Stimulated activated CD4-positive, alpha-beta T cell treated with anti-CD3 and anti-CD28 coated beads, TNF-alpha, amount 100 ng/mL, for 24 hours (primary cell): Measurements from ENCODE around the gene AKR7A2.

Source experiments
- DNase-seq, 3 experiments: peaks; one replicate each; pipeline ENCODE4 v3.0.0-alpha.2; 2020; ENCODE audit warnings: low read depth in 3 of 3

AKR7A2 gene

DNA sequence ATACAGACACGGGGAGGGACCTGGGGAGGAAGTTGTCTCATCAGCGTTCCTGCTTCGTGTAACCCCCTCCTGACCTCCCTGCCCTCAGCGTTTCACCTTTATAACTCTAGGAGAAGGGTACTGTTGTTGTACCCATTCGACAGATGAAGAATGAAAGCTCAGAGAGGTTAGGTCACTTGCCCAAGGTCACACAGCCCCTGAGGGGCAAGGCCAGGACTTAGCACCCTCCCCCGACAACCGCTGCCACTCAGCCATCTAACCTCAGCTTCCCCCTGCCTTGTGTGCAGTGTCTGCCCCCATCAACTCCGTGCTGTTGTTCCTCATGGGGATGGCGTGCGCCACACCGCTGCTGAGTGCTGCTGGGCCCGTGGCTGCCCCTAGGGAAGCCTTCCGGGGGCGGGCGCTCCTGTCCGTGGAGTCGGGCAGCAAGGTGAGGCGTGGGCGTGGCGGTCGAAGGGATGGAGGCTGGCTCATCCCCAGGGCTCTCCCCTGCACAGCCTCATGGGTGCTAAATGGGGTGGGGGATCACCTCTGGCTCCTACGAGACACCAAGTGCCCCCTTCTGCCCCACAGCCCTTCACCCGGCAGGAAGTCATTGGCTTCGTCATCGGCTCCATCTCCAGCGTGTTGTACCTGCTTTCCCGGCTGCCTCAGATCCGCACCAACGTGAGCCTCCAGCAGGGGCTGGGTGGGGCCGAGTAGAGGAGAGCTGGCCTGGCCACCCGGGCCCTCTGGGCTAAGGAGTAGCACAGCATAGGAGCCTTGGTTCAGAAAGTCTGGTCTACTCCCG is 14.2 kb upstream of the AKR7A2 start:
- no peak for DNase-seq

DNA sequence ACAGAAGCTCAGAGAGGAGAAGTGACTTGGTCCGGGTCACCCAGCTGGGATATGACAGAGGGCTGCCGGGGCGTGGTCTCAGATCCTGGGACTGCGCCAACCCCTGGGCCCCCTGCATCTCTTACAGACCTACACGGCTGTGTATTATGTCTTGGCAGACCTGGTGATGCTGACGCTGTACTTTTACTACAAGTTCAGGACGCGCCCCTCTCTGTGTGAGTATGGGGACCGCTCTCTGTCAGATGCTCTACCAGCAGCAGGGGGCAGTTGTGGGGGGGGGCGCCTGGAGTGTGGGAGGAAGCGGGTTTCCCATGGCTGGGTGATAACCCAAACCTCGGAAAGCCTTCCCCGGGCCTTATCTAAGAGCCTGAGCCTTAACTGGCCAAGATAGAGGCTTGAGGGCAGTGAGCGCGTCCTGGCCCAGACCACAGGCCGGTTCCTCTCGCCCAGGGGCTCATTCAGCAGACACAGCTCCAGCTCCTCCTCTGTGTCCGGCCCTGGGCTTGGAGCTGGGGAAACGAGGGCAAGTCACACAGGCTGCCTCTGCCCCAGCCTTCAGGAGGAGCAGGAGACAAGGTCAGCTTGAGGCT is 13.5 kb upstream of the AKR7A2 start:
- no peak for DNase-seq

DNA sequence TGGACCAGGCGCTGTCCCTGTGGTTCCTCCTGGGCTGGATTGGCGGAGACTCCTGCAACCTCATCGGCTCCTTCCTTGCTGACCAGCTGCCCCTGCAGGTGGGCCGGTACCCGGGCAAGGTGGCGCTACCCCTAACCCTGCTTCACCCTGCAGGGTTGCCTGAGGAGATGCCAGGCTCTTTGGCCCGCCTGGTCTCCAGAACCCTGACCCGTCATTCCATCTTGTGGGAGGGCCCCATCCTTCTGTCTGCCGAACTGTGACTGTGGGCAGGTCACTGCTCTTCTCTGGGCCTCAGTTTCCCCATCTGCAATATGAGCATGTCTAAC is 12.7 kb upstream of the AKR7A2 start:
- no peak for DNase-seq

DNA sequence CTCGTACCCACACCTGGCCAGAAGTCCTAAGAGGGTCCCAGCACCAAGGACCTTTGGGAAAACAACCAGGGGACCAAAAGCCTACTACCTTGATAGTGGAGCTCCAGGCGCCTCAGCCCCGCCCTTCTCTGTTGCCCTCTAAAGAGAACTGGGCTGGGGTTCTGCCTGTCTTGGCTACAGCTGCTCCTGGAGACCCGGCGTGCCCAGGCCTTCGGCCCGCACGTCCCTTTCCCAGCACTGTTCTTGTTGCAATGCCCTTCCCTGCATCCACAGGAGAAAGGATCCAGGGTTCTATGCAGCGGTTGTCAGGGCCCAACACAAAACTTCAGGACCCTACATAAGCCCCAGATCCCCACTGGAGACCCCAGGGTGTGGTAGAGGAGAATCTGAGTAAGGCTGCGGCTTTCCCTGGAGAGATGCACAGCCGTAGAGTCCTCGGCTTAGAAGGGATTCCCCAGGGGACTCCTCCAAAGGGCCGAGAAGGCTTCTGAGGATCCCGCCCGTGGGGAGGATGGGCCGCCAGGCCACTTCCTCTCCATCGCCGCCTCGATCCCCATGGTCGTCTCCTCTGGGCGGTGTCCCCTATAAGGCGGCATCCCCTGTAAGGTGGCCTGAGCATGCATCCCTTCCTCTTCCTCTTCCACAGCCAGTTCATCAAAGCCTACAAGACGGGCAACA is 12.2 kb upstream of the AKR7A2 start:
- no peak for DNase-seq

DNA sequence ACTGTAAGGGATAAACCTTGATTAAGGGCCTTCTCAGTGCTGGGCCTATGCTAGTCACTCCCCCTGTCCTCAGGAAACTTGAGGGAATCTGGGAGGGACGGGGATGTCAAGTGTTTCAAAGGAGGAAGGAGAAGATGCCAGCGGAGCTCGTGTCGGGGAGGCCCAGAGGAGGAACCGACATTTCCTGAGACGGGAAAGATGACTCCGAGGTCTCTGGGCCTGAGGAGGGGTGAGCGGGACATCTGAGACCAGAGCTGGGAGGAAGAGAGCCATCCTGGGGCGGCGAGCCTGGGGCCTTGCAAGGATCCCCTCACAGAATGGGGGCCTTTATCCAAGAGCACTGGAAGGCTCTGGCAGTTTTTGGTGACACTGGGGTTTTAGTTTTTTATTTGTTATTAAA is 10.5 kb upstream of the AKR7A2 start:
- DNase-seq = no peak

DNA sequence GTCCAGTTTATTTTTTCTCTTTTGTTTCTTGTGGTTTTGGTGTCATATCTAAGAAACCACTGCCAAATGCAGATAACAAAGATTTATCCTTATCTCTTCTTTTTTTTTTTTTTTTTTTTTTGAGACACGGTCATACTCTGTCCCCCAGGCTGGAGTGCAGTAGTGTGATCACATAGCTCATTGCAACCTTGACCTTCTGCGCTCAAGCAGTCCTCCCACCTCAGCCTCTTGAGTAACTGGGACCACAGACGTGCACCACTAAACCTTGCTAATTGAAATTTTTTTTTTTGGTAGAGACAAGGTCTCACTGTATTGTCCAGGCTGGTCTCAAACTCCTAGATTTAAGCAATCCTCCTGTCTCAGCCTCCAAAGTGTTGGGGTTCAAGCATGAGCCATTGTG is 9.1 kb upstream of the AKR7A2 start:
- DNase-seq = no peak

DNA sequence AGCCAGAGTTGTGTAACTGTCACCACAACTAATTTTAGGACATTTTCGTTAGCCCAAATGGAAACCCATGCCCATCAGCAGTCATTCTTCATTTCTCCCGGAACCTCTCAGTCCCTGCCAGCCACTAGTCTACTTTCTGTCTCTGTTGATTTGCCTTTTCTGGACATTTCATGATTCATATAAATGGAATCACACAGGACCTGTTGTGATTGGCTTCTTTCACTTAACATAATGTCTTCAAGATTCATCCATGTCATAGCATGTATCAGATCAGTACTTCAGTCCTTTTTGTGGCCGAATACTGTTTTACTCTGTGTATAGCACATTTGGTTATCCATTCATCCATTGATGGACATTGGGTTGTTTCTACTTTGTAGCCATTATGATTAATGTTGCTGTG is 7.3 kb upstream of the AKR7A2 start:
- no peak for DNase-seq

DNA sequence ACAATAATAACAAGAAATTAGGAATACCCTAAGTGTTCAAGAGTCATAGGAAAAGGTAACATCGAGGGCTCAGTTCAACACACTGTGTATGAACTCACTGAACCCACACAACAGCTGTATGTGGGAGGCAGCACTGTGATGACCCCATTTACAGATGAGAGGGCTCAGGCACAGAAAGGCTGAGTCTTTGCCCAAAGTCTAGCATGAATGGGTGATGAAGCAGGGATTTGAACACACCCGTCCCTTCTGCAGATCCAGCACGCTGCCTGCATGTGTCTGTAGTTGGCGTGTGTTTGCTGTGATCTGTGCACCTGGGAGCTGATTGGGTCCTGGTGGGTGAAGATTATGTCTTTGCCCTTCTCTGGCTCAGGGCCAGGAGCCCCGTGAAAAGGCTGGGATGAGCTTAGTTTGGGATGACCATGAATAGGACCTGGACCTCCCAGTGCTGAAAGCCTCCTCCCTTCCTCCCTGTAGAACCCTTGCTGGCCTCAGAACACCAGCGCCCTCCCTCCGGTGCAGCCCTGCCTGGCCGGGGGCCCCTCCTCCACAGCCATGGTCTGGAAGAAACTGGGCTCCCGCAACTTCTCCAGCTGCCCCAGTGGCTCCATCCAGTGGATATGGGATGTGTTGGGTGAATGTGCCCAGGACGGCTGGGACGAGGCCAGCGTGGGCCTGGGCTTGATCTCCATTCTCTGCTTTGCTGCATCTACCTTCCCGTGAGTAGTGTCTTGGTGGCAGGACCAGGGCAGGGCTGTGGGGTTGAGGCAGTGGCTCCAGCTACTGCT is 5.4 kb upstream of the AKR7A2 start:
- no peak for DNase-seq

DNA sequence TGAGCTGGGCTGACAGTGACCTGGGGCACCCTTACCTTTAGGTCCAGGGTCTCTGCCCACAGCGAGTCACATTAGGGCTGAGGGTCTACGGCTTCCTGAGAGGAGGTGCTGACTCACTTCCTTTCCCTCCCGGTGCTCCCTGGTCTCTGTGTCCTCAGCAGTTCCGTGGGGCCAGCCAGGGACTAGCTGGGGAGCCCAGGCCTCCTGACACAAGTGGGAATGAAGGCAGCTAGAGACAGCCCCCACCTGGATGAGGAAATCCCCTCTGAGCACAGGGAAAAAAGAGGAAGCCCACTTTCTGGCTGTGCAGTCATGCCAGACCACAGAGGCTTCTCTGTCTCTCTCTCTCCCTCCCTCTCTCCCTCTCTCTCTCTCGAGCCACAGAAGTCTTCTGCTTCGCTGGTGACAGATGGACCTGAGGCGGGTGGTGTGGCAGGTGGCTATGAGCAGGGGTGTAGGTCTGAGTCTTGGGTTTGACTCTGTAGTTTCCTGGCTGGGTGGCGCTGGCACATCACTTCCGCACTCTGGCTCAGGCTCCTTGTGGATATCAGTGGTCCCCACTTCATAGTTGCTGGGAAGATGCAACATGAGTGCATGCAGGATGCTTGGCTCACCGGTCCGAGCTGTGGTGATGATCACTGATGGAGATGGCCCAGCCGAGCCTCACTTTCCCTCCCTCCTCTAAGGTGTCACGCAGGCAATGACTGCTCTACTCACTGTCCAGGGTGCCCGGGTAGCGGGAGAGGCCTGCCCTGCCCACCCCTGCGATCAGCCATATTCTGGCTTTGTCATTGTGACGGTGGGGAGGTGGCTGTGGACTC is 3.6 kb upstream of the AKR7A2 start:
- no peak for DNase-seq

DNA sequence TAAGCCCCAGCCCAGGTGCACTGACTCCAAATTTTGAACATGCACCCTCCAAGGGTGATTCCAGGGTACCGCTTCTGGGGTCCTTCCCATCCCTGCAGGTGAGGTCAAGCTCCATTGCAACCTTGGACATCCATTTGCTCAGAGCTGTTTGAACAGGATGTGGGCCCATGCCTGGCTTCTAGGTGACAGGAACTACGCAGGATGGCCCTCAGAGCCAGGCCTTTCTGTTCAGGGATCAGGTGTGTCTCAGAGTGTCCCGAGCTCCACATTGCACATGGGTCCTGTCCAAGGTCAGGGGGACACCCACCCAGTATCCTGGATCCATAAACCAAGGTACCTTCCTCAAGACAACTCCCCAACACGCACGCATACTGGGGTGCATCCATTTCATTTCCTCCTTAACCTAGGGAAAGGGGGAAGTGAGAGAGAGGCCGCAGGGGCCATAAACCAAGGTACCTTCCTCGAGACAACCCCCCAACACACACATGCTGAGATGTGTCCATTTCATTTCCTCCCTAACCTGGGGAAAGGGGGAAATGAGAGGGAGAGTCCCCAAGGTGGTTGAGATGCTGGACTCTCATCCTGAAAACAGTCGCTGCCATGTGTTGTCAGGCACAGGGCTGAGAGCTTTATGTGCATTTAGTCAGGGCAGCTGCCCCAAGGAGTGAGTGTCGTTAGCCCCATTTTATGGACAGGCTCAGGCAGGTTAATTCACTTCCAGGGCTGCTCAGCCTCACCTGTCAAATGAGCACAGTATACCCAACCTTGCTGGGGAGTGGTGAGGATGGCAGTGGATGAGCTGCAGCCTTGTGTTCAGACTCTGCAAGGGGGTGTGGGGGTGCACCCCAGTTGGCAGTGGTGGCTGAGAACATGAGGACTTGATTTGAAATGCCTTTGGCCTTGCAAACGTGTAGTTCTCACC is 2.3 kb upstream of the AKR7A2 start:
- DNase-seq = no peak

DNA sequence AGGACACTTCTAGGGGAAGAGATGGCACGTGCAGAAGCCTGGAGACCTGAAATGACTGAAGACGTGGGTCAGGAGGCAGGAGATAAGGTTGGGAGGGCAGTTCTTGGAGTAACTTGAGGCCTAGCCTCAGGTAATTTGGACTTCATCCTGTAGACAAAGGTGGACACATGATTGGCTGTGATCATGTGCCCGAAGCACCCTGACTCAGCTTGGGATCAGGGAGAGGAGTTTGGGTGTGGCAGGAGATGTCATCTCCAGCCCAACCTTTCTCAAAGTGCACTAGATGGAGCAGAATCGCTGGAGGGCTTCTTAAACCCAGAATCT is 1.7 kb upstream of the AKR7A2 start:
- DNase-seq = no peak

DNA sequence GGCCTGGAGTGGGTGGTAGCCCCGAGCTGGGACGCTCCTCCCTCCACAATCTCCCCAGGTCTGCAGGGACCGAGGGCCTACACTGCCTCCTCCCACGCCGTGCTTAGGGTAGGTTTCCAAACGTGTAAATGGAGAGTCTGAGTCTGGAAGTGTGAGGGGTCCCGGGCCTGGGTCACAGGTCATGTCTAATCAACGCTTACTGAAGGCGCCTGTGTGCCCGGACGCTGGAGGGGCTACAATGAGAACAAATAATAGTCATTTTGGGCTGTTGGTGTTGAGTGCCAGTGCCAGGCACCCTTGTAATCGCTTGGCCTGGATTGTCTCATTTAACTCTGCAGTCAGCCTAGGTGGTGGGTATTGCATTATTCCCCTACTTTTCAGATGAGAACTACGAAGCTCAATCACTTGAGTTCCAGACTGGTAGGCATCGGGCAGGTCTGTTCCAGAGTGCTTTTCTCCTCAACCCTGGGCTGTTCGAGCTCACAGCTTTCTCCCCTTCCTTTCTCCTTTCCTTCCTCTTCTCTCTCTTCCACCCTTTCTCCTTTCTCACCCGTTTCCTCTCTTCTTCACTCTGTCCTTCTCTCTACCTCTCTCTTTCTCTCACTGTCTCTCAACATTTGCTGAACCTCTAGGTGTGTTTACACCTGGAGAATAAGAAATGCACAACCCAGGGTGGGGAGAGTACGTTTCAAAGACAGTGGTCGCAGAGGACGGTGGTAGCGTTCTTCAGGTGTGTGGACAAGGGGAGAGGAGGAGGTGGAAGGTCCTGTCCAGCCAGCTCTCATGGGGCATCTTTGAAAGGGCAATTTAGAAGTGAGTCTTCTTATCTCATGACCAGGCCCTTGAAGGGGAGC is 1.1 kb upstream of the AKR7A2 start:
- no peak for DNase-seq

DNA sequence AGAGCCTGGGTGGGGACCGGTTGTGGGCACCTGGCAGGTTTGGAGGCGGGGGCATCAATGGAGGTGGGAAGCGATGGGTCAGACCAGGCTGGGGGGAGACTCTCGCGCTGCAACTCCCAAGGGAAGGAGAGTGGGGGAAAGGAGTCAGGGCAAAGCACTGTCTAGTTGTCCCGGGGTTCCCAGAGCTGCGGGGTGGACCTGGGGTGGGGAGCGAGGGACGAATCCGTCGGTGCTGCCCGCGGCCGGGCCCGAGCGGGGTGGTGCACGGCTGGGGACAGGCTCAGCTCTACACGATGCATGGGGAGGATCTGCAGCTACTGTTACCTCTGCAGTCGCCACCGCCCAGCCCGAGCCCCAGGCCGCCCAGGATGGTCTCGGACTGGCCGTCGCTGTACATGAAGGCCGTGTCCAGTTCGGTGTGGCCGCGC is 427 bp downstream of the AKR7A2 start:
- DNase-seq = peak in 1 of 3 experiments; percentile 13

DNA sequence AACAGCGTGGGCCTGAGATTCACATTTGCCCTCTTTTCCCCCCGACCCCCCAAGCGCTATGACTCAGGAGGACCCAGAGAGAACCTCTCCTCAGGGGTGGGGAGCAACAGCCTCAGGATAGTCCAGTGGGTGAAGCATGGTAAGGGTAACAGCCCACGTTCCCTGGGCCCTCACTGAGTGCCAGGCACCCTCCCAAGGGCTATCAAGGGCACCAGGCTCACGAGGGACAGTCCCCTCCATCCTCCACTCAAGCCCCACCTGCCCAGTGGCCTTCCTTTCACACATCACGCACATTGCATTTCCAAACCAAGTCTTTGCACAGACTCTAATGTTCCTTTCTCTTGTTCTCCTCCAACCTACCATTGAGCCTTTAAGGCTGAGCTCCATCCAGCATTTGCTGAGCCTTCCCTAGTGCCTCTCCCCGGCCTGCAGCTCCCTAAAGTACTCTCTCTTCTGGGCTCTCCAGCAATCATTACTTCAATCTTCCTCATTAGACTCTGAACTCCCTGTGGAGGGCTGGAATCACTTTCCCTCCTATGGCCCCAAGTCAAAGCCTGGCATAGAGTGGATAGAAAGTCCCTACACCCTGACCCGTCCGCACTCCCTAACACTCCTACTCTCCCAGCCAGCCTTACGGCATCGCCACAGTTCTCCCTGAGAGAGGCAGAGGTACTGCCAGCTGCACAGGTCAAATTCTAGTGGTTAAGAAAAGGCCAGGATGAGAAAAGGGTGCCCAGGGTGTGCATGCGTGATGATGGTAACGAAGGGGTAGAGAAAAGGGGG is 1.0 kb downstream of the AKR7A2 start:
- DNase-seq = no peak

DNA sequence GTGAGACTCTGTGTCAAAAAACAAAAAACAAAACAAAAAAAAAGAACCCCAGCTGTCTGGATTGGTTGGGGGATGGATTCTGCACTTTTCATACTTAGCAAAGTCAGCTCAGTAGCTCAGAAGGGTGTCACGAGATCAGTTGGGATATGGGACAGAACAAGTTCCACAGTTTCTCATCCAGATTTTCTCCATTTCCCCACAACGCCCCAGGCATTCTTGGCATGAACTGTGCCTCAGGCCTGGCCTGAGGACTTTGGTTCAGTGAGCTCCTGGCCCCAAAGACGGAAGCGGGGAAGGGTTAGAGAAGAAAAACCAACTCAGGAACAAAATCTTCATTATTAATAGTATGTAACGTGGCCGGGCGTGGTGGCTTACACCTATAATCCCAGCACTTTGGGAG is 1.9 kb downstream of the AKR7A2 start:
- DNase-seq = no peak

DNA sequence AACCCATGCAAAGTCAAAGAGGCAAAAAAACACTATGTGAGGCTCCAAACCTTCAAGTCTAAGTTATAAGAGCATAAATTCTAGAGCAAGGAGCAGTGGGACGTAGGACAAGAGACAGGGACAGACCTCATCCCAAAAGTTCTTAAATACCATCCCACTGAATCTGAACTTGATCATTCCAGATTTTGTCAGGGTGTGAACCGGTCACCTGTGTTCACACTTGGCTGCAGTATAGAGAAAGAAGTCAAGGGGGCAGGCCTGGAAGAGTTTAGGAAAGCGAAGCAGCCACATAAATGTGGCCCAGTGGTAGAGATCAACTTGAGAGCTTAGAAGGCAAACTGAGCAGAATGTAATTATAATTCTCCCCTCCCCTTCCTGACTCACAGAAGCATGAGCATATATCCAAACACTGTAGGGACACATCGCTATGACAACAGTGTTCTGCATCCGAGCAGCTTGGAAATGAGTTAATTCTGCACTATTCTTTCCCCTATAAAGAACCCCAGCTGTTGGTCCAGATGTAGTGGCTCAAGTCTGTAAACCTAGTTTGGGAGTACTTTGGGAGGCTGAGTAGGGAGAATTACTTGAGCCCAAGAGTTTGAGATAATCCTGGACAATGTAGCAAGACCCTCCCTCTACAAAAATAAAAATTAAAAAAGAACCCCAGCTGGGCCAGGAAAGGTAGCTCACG is 2.7 kb downstream of the AKR7A2 start:
- no peak for DNase-seq

DNA sequence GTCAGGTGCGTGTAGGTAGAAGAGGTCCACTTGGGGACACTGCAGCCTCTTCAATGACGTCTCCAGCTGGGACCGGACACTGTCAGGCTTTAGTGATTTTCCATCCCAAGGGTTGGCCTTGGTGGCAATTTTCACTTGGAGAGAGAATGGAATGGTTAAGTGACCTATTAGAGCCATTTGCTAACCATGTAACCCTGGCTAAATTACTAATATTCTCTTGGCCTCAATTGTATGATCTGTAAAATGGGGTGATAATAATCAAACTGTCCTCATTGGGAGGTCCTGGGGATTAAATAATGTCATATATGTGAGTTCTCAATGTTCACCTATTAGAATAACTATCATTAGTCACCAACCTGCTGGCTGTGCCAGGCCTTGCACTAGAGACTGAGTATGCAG is 3.4 kb downstream of the AKR7A2 start:
- no peak for DNase-seq

DNA sequence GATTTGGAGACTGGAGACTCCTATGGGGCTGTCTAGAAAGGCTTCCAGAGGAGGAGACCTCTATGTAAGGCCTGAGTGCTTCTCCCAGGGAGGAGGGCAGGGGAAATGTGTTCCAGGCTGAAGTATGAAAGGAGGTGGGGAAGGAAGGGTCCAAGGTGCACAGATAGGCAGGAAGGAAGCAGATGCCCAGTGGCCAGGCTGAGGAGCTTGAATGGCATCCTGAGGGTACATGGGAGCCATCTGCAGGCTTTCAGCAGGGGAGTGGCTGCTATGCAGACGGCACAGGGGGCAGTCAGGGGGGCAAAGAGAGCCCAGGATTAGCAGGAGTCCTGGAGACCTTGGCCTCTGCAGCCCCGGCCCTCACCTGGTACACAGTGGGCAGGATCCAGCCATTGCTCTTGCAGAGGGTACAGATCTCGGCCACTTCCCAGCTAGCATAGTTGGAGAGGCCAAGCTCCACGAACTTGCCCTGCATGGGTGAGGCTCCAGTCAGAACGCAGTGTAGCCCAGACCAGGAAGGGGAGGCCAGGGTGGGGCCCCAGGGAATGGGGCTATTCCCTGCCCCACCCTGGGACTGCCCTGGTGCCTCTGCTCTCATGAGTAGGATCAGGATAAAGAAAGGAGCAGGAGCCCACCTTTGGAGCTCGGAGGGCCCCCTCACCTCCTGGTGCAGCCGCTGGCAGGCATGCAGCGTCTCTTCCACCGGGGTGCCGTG is 4.0 kb downstream of the AKR7A2 start:
- DNase-seq = no peak
